ENCODE results near the gene PODNL1.

DNA sequence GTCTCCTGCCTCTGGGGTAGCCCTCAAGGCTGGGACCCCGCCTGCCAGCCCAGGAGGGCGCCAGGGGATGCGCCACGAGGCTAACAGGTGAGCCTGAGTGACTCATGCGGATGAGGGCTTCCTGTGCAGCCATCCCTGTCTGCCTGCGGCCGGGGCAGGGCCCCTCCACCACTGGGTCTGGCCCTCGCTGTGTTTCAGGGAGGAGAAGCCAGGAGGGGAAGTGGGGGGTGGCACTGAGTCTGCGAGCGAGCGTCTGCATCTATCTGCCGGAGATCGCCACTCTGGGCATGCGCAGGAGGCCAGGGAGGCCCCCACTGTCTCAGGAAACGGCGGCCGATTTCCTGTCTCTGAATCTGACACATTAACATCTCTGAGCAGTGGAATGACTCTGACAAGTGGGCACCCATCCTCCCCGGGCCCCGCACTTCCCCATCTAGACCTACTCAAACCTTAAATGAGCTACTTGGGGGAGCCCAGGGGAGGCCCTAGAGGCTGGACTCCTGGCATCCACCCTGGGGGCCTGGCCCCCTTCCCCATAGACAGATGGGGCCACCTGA is 48.2 kb upstream of the PODNL1 start:
- TF ChIP-seq CBFB (IDR thresholded peaks at IDR 0.05; ENCODE audit: low read depth) (no peak; the same call in 1 of the 2 replicates), ETV6 (conservative IDR thresholded peaks at IDR 0.05 in 1 of 2, IDR thresholded peaks at IDR 0.05 in 1 of 2; ENCODE audit: borderline replicate concordance in 1 of 2, low read depth in 1 of 2) (peak in 1 of 2 experiments; percentile 91; a peak in 2 of 4 replicates), CREB1 (IDR thresholded peaks at IDR 0.05; ENCODE audit: low read depth) (no peak; the same call in 1 of the 2 replicates), RFX5 (IDR thresholded peaks at IDR 0.05; ENCODE audit: low read depth, low read length) (peak; percentile 42; the same call in 1 of the 2 replicates), SMC3 (IDR thresholded peaks at IDR 0.05; ENCODE audit: borderline replicate concordance, low read length) (peak; percentile 9; the same call in 1 of the 2 replicates), POLR2A (IDR thresholded peaks at IDR 0.05; ENCODE audit: low read depth, low read length) (peak; percentile 86), REST (IDR thresholded peaks at IDR 0.05; ENCODE audit: low read depth, low read length) (no peak), EZH2 (IDR thresholded peaks at IDR 0.05; ENCODE audit: borderline replicate concordance, control insufficient read depth, low read depth, low read length) (no peak), BCL3 (IDR thresholded peaks at IDR 0.05; ENCODE audit: borderline replicate concordance, insufficient read depth, low read depth, low read length, poor library complexity, severe bottlenecking) (peak; percentile 58), RAD21 (IDR thresholded peaks at IDR 0.05; ENCODE audit: insufficient read depth, low read depth, low read length) (peak; percentile 14; the same call in 1 of the 2 replicates)
